Activated T-cell treated with anti-CD3 and anti-CD28 coated beads, Interleukin-2, amount 50 U/mL, for 48 hours (primary cell): ENCODE data around the gene FAM163B.

Source experiments
- DNase-seq, 2 experiments: peaks; one replicate each; pipeline ENCODE4 v3.0.0-alpha.2; 2020

FAM163B gene

GRCh38 chr9:133539991-133540697, 69.0 kb downstream of the FAM163B start:
- DNase-seq: no peak

- DNase-seq: no peak
These were observed 70.0 kb downstream of the FAM163B start for GRCh38 chr9:133538851-133539833.

GRCh38 chr9:133538176-133538575, 71.0 kb downstream of the FAM163B start:
- DNase-seq: no peak

- DNase-seq: no peak
These were observed 71.9 kb downstream of the FAM163B start for GRCh38 chr9:133537257-133537656.

- DNase-seq: no peak
These were observed 72.7 kb downstream of the FAM163B start for GRCh38 chr9:133536536-133536935.

- DNase-seq: no peak
These were observed 73.1 kb downstream of the FAM163B start for GRCh38 chr9:133536080-133536479.

- DNase-seq: no peak
These were observed 73.8 kb downstream of the FAM163B start for GRCh38 chr9:133535306-133535877.

GRCh38 chr9:133534346-133535291, 74.6 kb downstream of the FAM163B start, which contains the start of gene ADAMTSL2:
Gene ADAMTSL2 (plus strand): TSS chr9:133534704. CDS start chr9:133536713, 2,009 bp downstream.
- peak; percentile 29 to 52 for DNase-seq

- DNase-seq: no peak
These were observed 75.3 kb downstream of the FAM163B start for GRCh38 chr9:133533857-133534256.

GRCh38 chr9:133532937-133533668, 76.1 kb downstream of the FAM163B start:
- peak; percentile 85 to 87 for DNase-seq

- no peak for DNase-seq
These were observed 77.9 kb downstream of the FAM163B start for GRCh38 chr9:133531293-133531692.

- no peak for DNase-seq
These were observed 79.3 kb downstream of the FAM163B start for GRCh38 chr9:133529874-133530273.

- DNase-seq: no peak
These were observed 79.7 kb downstream of the FAM163B start for GRCh38 chr9:133529457-133529856.

- no peak for DNase-seq
These were observed 80.3 kb downstream of the FAM163B start for GRCh38 chr9:133528876-133529241.

GRCh38 chr9:133528001-133528875, 81.0 kb downstream of the FAM163B start:
- no peak for DNase-seq

GRCh38 chr9:133527444-133527920, 81.7 kb downstream of the FAM163B start:
- no peak for DNase-seq
